Spleen (tissue), 7 donors: ENCODE results near the gene HEXB.

Experiments used
- POLR2A ChIP-seq, 3 donors: fragments of 450-650 bp; IDR thresholded peaks; one replicate each; pipeline ENCODE4 v1.5.1; 2017; ENCODE audit warnings: antibody characterized with exemption in 3 of 3, mild to moderate bottlenecking in 1 of 3
- POLR2AphosphoS5 ChIP-seq, 3 donors: sonication (generic); formaldehyde crosslinking; IDR thresholded peaks; one replicate each; pipeline ENCODE4 v1.5.1; 2017; ENCODE audit warnings: antibody characterized with exemption in 3 of 3
- TF ChIP-seq, protein P1 (sequence below), 11 experiments: fragments of 200-600 bp in 7 of 11; fragments of 450-650 bp in 4 of 11; sonication (generic) in 4 of 11; IDR thresholded peaks in 8 of 11; conservative IDR thresholded peaks in 3 of 11; 1 replicate in 7 of 11; 2 replicates in 4 of 11; pipeline versions ENCODE4 v1.4.0 to v1.8.0; 2016 to 2021; ENCODE audit warnings: antibody characterized with exemption in 11 of 11, inconsistent platforms in 4 of 11, mild to moderate bottlenecking in 1 of 11
- donor health status: DM: no; HTN: no; CAD: no; lungs with moderate emphysema.
- donor health status: DM: no; HTN: no; CAD: no.
- donor health status: DM: no; HTN: no; CAD: no.

DNA sequence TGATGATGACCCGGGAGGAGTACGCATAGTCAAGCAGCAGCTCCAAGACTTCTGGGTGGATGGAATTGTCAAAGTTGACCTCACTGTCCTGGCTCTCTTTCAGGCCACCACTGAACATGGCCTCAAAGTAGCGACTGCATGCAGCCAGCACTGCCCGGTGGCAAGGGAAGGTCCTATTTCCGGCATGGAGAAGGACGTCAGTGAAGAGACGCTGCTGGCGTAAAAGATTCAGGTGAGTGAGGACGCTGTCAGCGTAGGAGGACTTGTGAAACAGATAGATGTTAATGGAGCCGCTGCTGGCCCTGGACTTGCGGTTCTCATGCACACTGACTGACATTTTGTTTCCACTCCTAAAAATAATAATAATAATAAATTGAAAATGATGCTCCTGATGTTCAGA lies 48.9 kb upstream of the HEXB start:
- TF ChIP-seq, protein P1, sequence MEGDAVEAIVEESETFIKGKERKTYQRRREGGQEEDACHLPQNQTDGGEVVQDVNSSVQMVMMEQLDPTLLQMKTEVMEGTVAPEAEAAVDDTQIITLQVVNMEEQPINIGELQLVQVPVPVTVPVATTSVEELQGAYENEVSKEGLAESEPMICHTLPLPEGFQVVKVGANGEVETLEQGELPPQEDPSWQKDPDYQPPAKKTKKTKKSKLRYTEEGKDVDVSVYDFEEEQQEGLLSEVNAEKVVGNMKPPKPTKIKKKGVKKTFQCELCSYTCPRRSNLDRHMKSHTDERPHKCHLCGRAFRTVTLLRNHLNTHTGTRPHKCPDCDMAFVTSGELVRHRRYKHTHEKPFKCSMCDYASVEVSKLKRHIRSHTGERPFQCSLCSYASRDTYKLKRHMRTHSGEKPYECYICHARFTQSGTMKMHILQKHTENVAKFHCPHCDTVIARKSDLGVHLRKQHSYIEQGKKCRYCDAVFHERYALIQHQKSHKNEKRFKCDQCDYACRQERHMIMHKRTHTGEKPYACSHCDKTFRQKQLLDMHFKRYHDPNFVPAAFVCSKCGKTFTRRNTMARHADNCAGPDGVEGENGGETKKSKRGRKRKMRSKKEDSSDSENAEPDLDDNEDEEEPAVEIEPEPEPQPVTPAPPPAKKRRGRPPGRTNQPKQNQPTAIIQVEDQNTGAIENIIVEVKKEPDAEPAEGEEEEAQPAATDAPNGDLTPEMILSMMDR (IDR thresholded peaks at IDR 0.05 in 8 of 11, conservative IDR thresholded peaks at IDR 0.05 in 3 of 11) = no peak
- TF ChIP-seq POLR2A (IDR thresholded peaks at IDR 0.05) (no peak), POLR2AphosphoS5 (IDR thresholded peaks at IDR 0.05) (no peak)
